ENCODE measurements around the gene ADAMTS6.

ADAMTS6 gene

GRCh38 chr5:65475336-65475735 is 6.4 kb downstream of the ADAMTS6 start:
- DNase-seq: no peak

GRCh38 chr5:65474130-65474711 is 7.5 kb downstream of the ADAMTS6 start:
- no peak for DNase-seq

GRCh38 chr5:65468633-65469032 is 13.1 kb downstream of the ADAMTS6 start:
- DNase-seq: no peak

DNA sequence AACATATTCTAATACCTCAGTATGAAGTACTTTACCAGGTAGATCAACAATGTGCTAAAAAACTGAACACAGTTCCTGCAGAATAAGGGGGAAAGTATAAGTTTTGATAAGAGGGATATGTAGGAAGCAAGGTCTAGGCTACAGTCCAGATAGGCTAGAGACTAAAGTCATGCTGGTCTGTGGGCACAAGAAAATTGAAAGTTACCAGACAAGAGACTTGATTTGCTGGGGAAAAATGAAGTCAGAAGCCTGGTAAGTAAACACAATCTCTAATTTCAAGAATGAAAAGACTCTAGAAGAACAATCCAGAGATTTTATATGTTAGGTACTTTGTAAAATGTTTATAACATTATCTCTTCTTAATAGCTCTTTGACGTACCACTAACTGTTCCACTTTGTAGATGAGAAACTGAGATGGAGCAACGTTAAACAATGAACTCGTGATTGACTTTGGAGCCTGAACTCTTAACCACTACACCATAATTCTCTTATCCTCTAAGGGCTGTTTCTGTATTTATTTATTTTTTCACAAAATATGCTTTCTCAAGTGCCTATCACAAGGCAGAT is 19.5 kb downstream of the ADAMTS6 start:
- no peak for DNase-seq

- no peak for DNase-seq
These were observed 20.2 kb downstream of the ADAMTS6 start for GRCh38 chr5:65461490-65461889.

DNA sequence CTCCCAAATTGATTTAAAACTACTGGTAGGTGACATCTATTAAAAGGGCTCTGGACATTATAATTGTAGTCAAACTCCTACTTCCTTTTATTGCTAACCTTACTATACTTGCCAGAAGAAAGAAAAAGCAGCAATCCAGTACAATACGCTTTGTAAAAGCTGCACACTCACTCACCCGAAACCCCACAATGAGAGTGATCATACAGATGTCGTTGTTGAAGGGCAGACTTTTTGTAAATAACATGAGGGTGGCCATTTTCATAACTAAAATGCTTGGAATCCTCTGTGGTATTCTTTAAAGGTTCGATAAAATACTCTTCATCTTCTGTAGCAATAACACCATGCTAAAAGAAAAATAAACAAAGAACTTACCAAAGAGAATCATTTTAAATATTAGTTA is 21.7 kb downstream of the ADAMTS6 start:
- no peak for DNase-seq

DNA sequence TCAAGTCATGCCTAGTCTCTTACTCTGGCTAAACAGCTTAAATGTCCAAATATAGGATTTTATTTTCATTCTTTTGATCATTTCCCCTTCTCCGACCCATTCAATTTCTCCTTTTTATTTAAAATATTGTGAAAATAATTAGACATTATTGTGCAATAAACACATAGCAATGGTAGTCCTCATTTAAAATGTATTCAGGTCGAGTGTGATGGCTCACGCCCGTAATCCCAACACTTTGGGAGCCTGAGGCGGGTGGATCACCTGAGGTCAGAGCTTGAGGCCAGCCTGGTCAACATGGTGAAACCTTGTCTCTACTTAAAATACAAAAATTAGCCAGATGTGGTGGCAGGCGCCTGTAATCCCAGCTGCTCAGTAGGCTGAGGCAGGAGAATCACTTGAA is 26.7 kb downstream of the ADAMTS6 start:
- DNase-seq: no peak

- no peak for DNase-seq
These were observed 30.3 kb downstream of the ADAMTS6 start for GRCh38 chr5:65451436-65451835.

- DNase-seq: no peak
These were observed 35.0 kb downstream of the ADAMTS6 start for GRCh38 chr5:65446682-65447081.

- DNase-seq: no peak
These were observed 39.9 kb downstream of the ADAMTS6 start for GRCh38 chr5:65441800-65442199.

- no peak for DNase-seq
These were observed 41.3 kb downstream of the ADAMTS6 start for GRCh38 chr5:65440456-65440855.

- DNase-seq: no peak
These were observed 47.6 kb downstream of the ADAMTS6 start for GRCh38 chr5:65434122-65434521.

GRCh38 chr5:65426656-65427055 is 55.1 kb downstream of the ADAMTS6 start:
- DNase-seq: no peak

GRCh38 chr5:65423623-65424022 is 58.1 kb downstream of the ADAMTS6 start:
- no peak for DNase-seq

DNA sequence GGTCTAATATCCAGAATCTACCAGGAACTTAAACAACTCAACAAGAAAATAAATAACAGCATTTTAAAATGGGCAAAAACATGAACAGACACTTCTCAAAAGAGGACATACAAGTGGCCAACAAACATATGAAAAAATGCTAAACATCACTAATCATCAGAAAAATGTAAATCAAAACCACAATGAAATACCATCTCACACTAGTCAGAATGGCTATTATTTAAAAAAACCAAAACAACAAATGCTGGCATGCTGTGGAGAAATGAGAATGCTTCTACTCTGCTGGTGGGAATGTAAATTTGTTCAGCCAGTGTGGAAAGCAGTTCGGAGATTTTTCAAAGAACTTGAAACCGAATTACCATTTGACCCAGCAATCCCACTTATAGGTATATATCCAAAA is 63.1 kb downstream of the ADAMTS6 start:
- no peak for DNase-seq

- no peak for DNase-seq
These were observed 67.9 kb downstream of the ADAMTS6 start for GRCh38 chr5:65413822-65414221.

GRCh38 chr5:65412842-65413241 is 68.9 kb downstream of the ADAMTS6 start:
- no peak for DNase-seq

- DNase-seq: no peak
These were observed 70.4 kb downstream of the ADAMTS6 start for GRCh38 chr5:65411356-65411755.

DNA sequence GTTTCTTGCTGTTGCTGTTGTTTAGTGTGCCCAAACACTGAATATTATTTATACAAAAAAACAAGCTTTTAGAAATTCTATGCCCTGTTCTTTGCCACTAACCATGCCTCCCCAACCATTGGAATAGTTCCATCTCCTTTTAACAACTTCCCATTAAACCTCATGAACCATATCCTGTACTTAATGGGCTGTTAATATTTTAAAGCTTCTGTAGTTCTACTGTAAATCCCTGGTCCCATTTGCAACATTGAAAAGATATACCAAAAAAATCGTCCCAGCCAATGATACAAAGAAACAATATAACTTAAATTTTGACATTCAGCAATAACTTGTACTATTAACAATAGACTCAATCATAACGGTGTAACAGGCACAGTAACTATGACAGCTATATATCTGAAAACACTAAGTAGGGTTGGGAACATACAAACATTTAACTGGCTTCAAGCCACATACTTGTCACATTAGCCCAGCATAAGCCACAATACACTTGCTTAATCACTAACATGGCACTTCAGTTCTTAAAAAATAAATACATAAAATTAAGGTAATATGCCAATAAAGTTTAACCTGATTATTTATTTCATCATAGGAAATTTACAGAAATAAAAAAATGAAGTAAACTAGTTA is 86.1 kb downstream of the ADAMTS6 start:
- DNase-seq: no peak

- DNase-seq: peak in 23 of 58 donors; percentile 0 to 63 (median 10)
These were observed 87.6 kb downstream of the ADAMTS6 start for GRCh38 chr5:65394087-65394486.

DNA sequence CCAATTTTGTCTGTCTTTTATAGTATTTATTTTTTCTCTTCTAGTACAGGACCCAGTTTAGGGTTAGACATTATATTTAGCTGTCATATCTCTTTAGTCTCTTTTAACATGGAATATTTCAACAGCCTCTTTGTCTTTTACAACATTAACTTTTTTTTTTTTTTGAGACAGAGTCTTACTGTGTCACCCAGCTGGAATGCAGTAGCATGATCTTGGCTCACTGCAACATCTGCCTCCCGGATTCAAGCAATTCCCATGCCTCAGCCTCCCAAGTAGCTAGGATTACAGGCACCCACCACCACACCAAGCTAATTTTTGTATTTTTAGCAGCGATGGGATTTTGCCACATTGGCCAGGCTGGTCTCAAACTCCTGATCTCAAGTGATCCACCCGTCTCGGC is 90.1 kb downstream of the ADAMTS6 start:
- no peak for DNase-seq

GRCh38 chr5:65390208-65390607 is 91.5 kb downstream of the ADAMTS6 start:
- no peak for DNase-seq

DNA sequence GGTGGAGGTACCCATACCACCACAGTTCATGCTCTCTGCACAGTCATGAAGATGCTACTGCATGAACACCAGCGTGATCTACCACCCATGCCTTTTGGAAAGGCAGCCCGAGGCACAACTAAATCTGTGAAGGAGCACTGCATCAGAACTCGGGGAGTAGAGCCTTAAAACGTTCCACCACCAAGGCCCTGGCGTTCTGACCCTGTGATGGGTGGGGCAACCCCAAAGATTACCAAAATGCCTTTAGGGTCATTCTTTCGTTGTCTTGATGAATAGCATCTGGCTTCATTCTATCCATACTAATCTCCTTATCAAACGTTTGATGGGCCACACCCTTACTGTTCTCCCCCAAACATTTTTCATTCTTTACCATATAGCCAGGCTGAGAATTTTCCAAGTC is 97.9 kb downstream of the ADAMTS6 start:
- no peak for DNase-seq

Data from anterior cingulate cortex (tissue), 58 donors.